Gastroesophageal sphincter (tissue), 4 donors: ENCODE measurements around the gene CLK3. TPM values are rescaled to one million over a fixed set of nuclear protein-coding genes. Genes with fewer than 3 reads are reported as not detected.

ENCODE experiments used
- ATAC-seq: fragments of 150-250 bp; one replicate; pipeline ENCODE4 v1.9.1; 2016; ENCODE audit warnings: mild to moderate bottlenecking, moderate library complexity
- H3K27ac ChIP-seq, 4 donors: fragments of 200-600 bp; sonication (generic) in 3 of 4; 1 replicate in 3 of 4; 2 replicates in 1 of 4; pipeline ENCODE4 v1.5.1; 2016 to 2019
- H3K27me3 ChIP-seq: fragments of 200-600 bp; sonication (generic); one replicate; pipeline ENCODE4 v1.5.1; 2019
- H3K36me3 ChIP-seq, 2 donors: fragments of 200-600 bp; sonication (generic); one replicate each; pipeline ENCODE4 v1.5.1; 2019; ENCODE audit warnings: control low read depth in 1 of 2
- H3K4me1 ChIP-seq, 3 donors: fragments of 200-600 bp; sonication (generic); 1 replicate in 2 of 3; 2 replicates in 1 of 3; pipeline ENCODE4 v1.5.1; 2016 to 2019; ENCODE audit warnings: control low read depth in 2 of 3
- H3K4me3 ChIP-seq, 2 donors: fragments of 200-600 bp; sonication (generic); one replicate each; pipeline ENCODE4 v1.5.1; 2019; ENCODE audit warnings: mild to moderate bottlenecking in 1 of 2, moderate library complexity in 1 of 2
- H3K9me3 ChIP-seq, 3 donors: fragments of 200-600 bp; sonication (generic); one replicate each; pipeline ENCODE4 v1.5.1; 2017 to 2019; ENCODE audit warnings: control low read depth in 2 of 3
- EP300 ChIP-seq: sonication (generic); formaldehyde crosslinking; IDR thresholded peaks from one replicate; pipeline ENCODE4 v1.6.1; 2017; ENCODE audit warnings: antibody characterized with exemption, mild to moderate bottlenecking
- POLR2A ChIP-seq, 2 donors: fragments of 450-650 bp; IDR thresholded peaks; one replicate each; pipeline ENCODE4 v1.6.1; 2017; ENCODE audit warnings: antibody characterized with exemption in 2 of 2, mild to moderate bottlenecking in 2 of 2, moderate library complexity in 1 of 2
- POLR2AphosphoS5 ChIP-seq: sonication (generic); formaldehyde crosslinking; IDR thresholded peaks from one replicate; pipeline ENCODE4 v1.6.1; 2017; ENCODE audit warnings: antibody characterized with exemption
- WGBS, 2 donors: methylation state at CpG; one replicate each; pipeline ENCODE4 v1.1.5; 2018; ENCODE audit warnings: low coverage in 1 of 2; 5-methylcytosine and 5-hydroxymethylcytosine counted together
- total RNA-seq, 4 donors: library from RNA; depleted of rRNA; stranded (reverse); fragments of >200 nt; gene quantifications; one replicate each; pipeline ENCODE4 v1.1.0, GENCODE V29; 2016
- TF ChIP-seq, protein P1 (sequence below), 4 experiments: fragments of 200-600 bp in 2 of 4; fragments of 450-650 bp in 2 of 4; sonication (generic) in 1 of 4; IDR thresholded peaks; one replicate each; pipeline ENCODE4 v1.5.1; 2017 to 2019; ENCODE audit warnings: antibody characterized with exemption in 4 of 4, mild to moderate bottlenecking in 2 of 4, moderate library complexity in 2 of 4

The CLK3 gene
- total RNA-seq, 4 donors from 2014 or later, result 62.8 to 108 (median 82.5) TPM

DNA sequence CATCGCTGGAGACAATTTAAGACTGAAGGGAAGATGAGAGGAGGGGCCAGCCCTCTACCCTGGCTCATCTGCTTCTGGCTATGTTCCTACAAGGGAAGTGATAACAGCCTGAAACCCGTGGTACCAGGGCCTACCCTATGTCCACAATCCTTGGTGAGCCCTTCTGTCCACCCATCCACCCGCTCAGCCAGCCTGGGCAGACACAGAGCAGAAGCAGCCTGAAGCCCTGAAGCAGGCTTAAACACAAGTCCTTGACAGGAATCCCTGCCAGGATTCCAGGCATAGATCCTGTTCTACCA is 15.4 kb downstream of the CLK3 start:
- Histone ChIP-seq H3K4me1 (no peaks in the 10 kb centered on the region), H3K4me3 (no peak overlapping the region), H3K27ac (no peak overlapping the region), H3K9me3 (no peaks in the 10 kb centered on the region), H3K27me3 (no peaks in the 10 kb centered on the region), H3K36me3 (peaks cover 0 to 100% of the 10 kb centered on the region in 2 donors)
- TF ChIP-seq POLR2A (IDR thresholded peaks at IDR 0.05), result no peak
- TF ChIP-seq, protein P1, sequence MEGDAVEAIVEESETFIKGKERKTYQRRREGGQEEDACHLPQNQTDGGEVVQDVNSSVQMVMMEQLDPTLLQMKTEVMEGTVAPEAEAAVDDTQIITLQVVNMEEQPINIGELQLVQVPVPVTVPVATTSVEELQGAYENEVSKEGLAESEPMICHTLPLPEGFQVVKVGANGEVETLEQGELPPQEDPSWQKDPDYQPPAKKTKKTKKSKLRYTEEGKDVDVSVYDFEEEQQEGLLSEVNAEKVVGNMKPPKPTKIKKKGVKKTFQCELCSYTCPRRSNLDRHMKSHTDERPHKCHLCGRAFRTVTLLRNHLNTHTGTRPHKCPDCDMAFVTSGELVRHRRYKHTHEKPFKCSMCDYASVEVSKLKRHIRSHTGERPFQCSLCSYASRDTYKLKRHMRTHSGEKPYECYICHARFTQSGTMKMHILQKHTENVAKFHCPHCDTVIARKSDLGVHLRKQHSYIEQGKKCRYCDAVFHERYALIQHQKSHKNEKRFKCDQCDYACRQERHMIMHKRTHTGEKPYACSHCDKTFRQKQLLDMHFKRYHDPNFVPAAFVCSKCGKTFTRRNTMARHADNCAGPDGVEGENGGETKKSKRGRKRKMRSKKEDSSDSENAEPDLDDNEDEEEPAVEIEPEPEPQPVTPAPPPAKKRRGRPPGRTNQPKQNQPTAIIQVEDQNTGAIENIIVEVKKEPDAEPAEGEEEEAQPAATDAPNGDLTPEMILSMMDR (IDR thresholded peaks at IDR 0.05), result no peak
- TF ChIP-seq POLR2AphosphoS5, result no peak
- 67% methylated on average over 1 of the region's 3 CpGs; no CpG with 5 or more reads in 1 of the 2 donors for WGBS, 2 donors
- ATAC-seq, result no peak

DNA sequence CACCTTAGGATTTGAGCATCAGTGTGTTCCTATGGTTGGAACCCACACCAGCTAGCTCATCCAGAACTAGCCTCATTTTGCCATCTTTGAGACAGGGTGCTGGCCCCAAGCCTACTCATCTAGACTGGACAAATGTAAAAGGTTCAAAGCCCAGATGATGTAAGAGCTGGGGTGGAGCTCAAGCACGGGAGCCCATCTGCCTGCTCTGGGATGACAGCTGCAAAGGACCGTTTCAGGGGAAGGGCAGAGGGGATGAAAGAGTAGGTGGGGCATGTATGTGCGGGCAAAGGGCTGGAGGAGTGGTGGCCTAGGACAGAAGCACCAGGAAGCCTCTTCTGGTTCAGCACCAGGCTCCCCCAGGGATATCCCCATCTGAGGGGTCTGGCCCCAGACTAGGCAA is 15.8 kb downstream of the CLK3 start:
- H3K27me3 ChIP-seq, result no peaks in the 10 kb centered on the region
- 33 to 48% methylated on average over 1 to 3 of the region's 3 CpGs for WGBS, 2 donors
- H3K4me3 ChIP-seq, result no peak overlapping the region
- H3K4me1 ChIP-seq, result no peaks in the 10 kb centered on the region
- TF ChIP-seq POLR2A (IDR thresholded peaks at IDR 0.05) (no peak), EP300 (no peak), POLR2AphosphoS5 (no peak)
- TF ChIP-seq, protein P1 (IDR thresholded peaks at IDR 0.05), result no peak
- H3K36me3 ChIP-seq, result peaks cover 0 to 100% of the 10 kb centered on the region in 2 donors
- ATAC-seq, result no peak
- H3K27ac ChIP-seq, result no peak overlapping the region
- no peaks in the 10 kb centered on the region for H3K9me3 ChIP-seq

DNA sequence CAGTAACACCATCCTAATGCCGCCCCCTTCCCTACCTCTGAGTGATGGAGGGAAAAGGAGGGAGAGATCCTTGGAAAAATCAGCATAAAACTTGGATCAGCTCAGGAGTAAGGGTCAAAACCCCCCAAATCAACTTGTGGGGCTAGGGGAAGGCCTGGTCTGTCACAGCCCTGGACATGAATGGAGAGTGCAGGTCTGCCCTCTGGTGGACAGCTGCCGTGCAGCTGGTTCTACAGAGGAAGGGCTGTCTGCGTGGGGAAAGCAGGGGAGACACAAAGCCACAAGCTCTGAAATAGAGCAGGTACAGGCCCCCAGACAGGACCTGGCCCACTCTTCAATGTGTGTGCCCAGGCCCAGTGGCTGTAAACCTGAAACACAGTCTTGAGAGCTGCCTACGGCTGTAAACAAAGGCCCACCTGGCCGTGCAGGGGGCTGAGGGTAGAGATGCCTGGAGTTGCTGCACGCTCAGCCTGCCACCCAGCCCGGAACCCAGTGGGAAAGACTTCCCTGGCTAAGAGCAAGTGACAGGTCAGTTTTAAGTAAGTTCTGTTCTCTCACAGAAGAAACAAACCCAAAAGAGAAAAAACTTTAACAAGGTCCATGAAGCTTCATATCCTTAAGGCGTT is 16.4 kb downstream of the CLK3 start:
- no peak overlapping the region for H3K27ac ChIP-seq
- ATAC-seq, result peak; percentile 59
- 56 to 67% methylated on average over 6 to 7 of the region's 8 CpGs for WGBS, 2 donors
- H3K9me3 ChIP-seq, result no peaks in the 10 kb centered on the region
- no peaks in the 10 kb centered on the region for H3K4me1 ChIP-seq
- H3K4me3 ChIP-seq, result no peak overlapping the region
- H3K36me3 ChIP-seq, result peaks cover 0 to 100% of the 10 kb centered on the region in 2 donors
- H3K27me3 ChIP-seq, result no peaks in the 10 kb centered on the region
- TF ChIP-seq POLR2AphosphoS5 (no peak), EP300 (no peak)
- TF ChIP-seq, protein P1 (IDR thresholded peaks at IDR 0.05), result peak in 3 of 4 experiments; percentile 67 to 83 (median 68)

DNA sequence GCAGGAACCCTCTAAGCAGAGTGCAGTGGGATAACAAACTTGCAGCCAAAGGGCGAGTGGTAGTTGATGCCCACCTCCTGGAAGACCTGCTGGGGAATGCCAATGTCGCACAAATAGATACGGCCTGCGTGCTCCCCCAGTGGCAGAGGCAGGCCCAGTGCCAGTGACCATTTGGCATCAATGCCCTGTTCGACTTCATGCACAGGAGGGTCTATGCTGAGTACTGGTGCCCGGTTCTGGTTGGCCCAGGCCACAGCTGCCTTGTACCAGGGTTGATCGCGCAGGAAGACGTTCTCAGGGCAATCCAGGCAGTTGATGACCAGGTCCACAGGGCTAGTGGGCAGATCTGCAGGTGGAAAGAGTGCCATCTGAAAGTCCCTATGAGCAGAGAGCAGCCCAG is 17.0 kb downstream of the CLK3 start:
- Histone ChIP-seq H3K27me3 (no peaks in the 10 kb centered on the region), H3K4me3 (no peak overlapping the region), H3K36me3 (peaks cover 0 to 100% of the 10 kb centered on the region in 2 donors), H3K9me3 (no peaks in the 10 kb centered on the region), H3K27ac (no peak overlapping the region), H3K4me1 (no peaks in the 10 kb centered on the region)
- TF ChIP-seq POLR2A (IDR thresholded peaks at IDR 0.05), result no peak
- WGBS, 2 donors, result 93 to 100% methylated on average over 1 to 3 of the region's 9 CpGs
- ATAC-seq, result no peak

DNA sequence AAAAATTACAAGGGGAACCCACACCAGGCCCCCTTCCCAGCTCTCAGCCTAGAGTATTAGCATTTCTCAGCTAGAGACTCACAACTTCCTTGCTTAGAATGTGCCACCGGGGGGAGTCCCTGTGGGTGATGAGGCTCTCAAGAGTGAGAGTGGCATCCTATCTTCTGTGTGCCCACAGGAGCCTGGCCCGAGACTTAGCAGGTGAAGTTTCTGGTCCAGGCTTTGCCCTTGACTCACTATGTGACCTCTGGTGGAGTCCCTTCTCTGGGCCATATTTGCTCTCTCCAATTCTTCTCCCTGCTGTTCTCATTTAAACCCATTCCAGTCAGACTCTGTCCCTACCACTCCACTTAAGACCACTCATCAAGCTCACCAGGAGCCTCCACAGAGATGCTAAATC is 18.1 kb downstream of the CLK3 start:
- H3K4me3 ChIP-seq, result no peak overlapping the region
- H3K36me3 ChIP-seq, result peaks cover 0 to 100% of the 10 kb centered on the region in 2 donors
- H3K4me1 ChIP-seq, result no peaks in the 10 kb centered on the region
- no peak for ATAC-seq
- H3K9me3 ChIP-seq, result no peaks in the 10 kb centered on the region
- 60 to 83% methylated on average over 1 of the region's 2 CpGs for WGBS, 2 donors
- no peak for TF ChIP-seq POLR2A (IDR thresholded peaks at IDR 0.05)
- TF ChIP-seq, protein P1 (IDR thresholded peaks at IDR 0.05), result no peak
- TF ChIP-seq POLR2AphosphoS5, result no peak
- no peak for TF ChIP-seq EP300
- no peak overlapping the region for H3K27ac ChIP-seq
- no peaks in the 10 kb centered on the region for H3K27me3 ChIP-seq
